Calu3 (cell line): ENCODE results near the gene MYBPC1. TPM values are rescaled to one million over a fixed set of nuclear protein-coding genes. Genes with fewer than 3 reads are reported as not detected.
"Not testable (repeated sequence)": the region's sequence is repeated elsewhere in the genome, so short reads cannot be mapped to it uniquely, and the experiment has no call there.

Experiments
- BruUV-seq: library from RNA; stranded (reverse); fragments of 400-500 nt; replicated peaks from 2 replicates; lab custom pipeline; 2021; lab: Mats Ljungman, UMichigan
- CTCF ChIA-PET: fragments of 300-600 bp; sonication (Branson Sonifier 250); formaldehyde crosslinking; loops from one replicate; lab custom pipeline; 2022; ENCODE audit warnings: antibody characterized with exemption; lab: Charles Lee
- DNase-seq: peaks from one replicate; pipeline ENCODE4 v3.0.0; 2022
- H3K27ac Mint-ChIP-seq: one replicate; pipeline ENCODE4 v1.8.0; 2022; ENCODE audit warnings: mixed read lengths; ENCODE audit not compliant: unreplicated experiment
- H3K27me3 Mint-ChIP-seq: one replicate; pipeline ENCODE4 v1.8.0; 2022; ENCODE audit warnings: mixed read lengths; ENCODE audit not compliant: unreplicated experiment
- H3K36me3 Mint-ChIP-seq: one replicate; pipeline ENCODE4 v1.8.0; 2022; ENCODE audit warnings: mild to moderate bottlenecking, moderate library complexity, mixed read lengths; ENCODE audit not compliant: insufficient read depth, unreplicated experiment
- H3K4me1 Mint-ChIP-seq: one replicate; pipeline ENCODE4 v1.8.0; 2022; ENCODE audit warnings: mild to moderate bottlenecking, low read depth, mixed read lengths; ENCODE audit not compliant: unreplicated experiment
- H3K4me3 Mint-ChIP-seq: one replicate; pipeline ENCODE4 v1.8.0; 2022; ENCODE audit warnings: mild to moderate bottlenecking, low read depth, moderate library complexity, mixed read lengths; ENCODE audit not compliant: unreplicated experiment
- H3K9me3 Mint-ChIP-seq: one replicate; pipeline ENCODE4 v1.8.0; 2022; ENCODE audit warnings: low read depth, mixed read lengths; ENCODE audit not compliant: unreplicated experiment
- intact Hi-C: fragments of 100-400 bp; cut with micrococcal nuclease; formaldehyde crosslinking; loops from one replicate; pipeline ENCODE4 v1.10.0; 2022; ENCODE audit not compliant: unreplicated experiment
- total RNA-seq: library from RNA; stranded (reverse); gene quantifications from 2 replicates; pipeline ENCODE4 v1.2.3, GENCODE V29; 2022
- TF ChIP-seq, protein P1 (sequence below): fragments of 200-600 bp; IDR thresholded peaks from one replicate; pipeline ENCODE4 v1.8.0; 2022; ENCODE audit warnings: antibody characterized with exemption; ENCODE audit not compliant: unreplicated experiment

The MYBPC1 gene
- total RNA-seq, 1 experiment from 2014 or later: not detected

DNA sequence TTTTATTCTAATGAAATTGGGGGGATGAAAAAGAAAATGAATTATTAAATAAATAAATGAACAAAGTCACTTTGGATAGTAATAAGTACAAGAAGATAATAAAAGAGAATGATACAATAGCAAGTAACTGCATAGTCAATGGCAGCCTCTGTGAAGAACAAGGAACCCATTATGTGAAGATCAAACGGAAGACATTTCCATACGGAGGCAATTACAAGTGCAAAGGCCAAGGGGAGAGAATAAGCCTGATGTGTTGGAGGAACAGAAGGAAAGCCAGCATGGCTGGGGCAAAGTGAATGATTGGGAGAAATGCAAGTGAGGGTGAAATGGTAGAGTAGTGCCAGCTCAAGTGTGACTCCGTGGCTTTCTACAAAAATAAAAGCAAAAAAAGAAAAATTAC lies 58.7 kb downstream of the MYBPC1 start:
- Mint-ChIP-seq H3K4me1 (peaks cover 8% of the 10 kb centered on the region), H3K4me3 (no peak overlapping the region), H3K27ac (no peak overlapping the region), H3K9me3 (no peaks in the 10 kb centered on the region), H3K27me3 (no peaks in the 10 kb centered on the region), H3K36me3 (no peaks in the 10 kb centered on the region)
- no TSS peak for BruUV-seq
- CTCF ChIA-PET: no interaction called here
- TF ChIP-seq, protein P1, sequence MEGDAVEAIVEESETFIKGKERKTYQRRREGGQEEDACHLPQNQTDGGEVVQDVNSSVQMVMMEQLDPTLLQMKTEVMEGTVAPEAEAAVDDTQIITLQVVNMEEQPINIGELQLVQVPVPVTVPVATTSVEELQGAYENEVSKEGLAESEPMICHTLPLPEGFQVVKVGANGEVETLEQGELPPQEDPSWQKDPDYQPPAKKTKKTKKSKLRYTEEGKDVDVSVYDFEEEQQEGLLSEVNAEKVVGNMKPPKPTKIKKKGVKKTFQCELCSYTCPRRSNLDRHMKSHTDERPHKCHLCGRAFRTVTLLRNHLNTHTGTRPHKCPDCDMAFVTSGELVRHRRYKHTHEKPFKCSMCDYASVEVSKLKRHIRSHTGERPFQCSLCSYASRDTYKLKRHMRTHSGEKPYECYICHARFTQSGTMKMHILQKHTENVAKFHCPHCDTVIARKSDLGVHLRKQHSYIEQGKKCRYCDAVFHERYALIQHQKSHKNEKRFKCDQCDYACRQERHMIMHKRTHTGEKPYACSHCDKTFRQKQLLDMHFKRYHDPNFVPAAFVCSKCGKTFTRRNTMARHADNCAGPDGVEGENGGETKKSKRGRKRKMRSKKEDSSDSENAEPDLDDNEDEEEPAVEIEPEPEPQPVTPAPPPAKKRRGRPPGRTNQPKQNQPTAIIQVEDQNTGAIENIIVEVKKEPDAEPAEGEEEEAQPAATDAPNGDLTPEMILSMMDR: no peak
- intact Hi-C loops: no loop called here
- DNase-seq: no peak

DNA sequence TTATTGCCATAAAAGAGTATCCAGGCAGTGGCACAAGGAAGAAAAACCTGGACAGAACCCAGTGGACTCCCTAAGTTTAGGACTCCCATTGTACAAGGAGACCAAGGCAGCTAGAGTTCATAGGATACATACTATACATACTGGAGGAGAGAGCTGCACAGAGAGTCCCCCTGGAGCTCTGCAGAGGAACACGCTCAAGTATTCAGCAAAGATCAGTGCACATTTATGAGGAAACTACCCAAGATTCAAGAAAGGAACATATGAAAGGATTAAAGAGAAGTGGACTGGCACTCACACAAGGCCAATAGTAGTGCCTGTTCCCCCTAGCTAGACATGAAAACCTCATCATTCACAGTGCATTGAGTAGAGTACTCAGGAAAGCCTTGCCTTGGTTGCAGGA lies 59.7 kb downstream of the MYBPC1 start:
- H3K36me3 Mint-ChIP-seq: no peaks in the 10 kb centered on the region
- CTCF ChIA-PET: no interaction called here
- H3K27me3 Mint-ChIP-seq: no peaks in the 10 kb centered on the region
- H3K27ac Mint-ChIP-seq: no peak overlapping the region
- TF ChIP-seq, protein P1: no peak
- H3K4me1 Mint-ChIP-seq: peaks cover 8% of the 10 kb centered on the region
- DNase-seq: no peak
- no TSS peak for BruUV-seq
- H3K4me3 Mint-ChIP-seq: no peak overlapping the region
- intact Hi-C loops: no loop called here
- no peaks in the 10 kb centered on the region for H3K9me3 Mint-ChIP-seq

DNA sequence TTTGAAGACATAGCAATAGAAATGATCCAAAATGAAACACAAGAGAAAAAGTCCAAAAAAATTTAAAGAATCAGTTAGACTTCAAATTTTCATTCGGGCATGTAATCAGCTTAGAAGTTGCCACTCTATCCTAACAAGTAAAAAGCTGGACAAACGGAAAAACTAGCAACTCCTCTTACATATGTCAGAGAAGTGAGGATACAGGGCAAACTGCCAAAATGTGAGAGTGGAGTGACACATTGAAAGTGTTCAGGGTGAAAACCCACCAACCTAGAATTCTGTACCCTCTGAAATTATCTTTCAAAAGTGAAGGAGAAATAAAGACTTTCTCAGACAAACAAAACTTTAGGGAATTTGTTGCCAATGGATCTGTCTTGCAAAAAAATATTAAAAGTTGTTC lies 60.6 kb downstream of the MYBPC1 start:
- intact Hi-C loops: no loop called here
- CTCF ChIA-PET: no interaction called here

DNA sequence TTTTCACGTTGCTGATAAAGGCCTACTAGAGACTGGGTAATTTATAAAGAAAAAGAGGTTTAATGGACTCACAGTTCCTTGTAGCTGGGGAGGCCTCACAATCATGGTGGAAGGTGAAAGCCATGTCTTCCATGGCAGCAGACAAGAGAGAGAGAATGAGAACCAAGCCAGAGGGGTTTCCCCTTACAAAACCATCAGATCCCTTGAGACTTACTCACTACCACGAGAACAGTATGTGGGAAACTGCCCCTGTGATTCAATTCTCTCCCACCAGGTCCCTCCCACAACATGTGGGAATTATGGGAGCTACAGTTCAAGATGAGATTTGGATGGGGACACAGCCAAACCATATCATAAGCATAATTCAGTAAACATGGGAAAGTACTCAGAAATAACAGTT lies 65.9 kb downstream of the MYBPC1 start:
- CTCF ChIA-PET, H3K9me3 Mint-ChIP-seq, intact Hi-C loops, H3K27ac Mint-ChIP-seq, DNase-seq, H3K36me3 Mint-ChIP-seq, H3K4me1 Mint-ChIP-seq, H3K27me3 Mint-ChIP-seq, H3K4me3 Mint-ChIP-seq, BruUV-seq: not testable (repeated sequence)

More for the DNA sequence above, 60.6 kb downstream of the MYBPC1 start:
- H3K27ac Mint-ChIP-seq: no peak overlapping the region
- no peak overlapping the region for H3K4me3 Mint-ChIP-seq
- peaks cover 8% of the 10 kb centered on the region for H3K4me1 Mint-ChIP-seq
- H3K36me3 Mint-ChIP-seq: no peaks in the 10 kb centered on the region
- BruUV-seq: no TSS peak
- TF ChIP-seq, protein P1: no peak
- H3K27me3 Mint-ChIP-seq: no peaks in the 10 kb centered on the region
- no peaks in the 10 kb centered on the region for H3K9me3 Mint-ChIP-seq
- DNase-seq: no peak

DNA sequence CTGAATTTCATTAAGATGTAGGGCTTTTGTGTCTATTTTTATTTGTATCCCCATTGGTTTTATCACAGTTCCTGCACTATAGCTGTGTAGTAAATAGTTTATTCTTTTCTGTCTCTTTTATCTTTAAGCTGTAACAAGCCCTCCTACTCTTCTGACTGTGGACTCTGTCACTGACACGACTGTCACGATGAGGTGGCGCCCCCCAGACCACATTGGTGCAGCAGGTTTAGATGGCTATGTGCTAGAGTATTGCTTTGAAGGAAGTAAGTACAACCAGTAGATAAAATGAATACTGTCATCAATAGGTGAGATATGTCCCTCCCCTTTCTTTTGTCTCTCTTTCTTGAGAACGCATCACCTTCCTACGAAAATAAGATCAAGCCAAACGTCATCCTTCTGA lies 68.5 kb downstream of the MYBPC1 start:
- no peaks in the 10 kb centered on the region for H3K27me3 Mint-ChIP-seq
- H3K9me3 Mint-ChIP-seq: no peaks in the 10 kb centered on the region
- BruUV-seq: no TSS peak
- DNase-seq: no peak
- intact Hi-C loops: no loop called here
- H3K4me1 Mint-ChIP-seq: no peaks in the 10 kb centered on the region
- no peak overlapping the region for H3K27ac Mint-ChIP-seq
- H3K36me3 Mint-ChIP-seq: no peaks in the 10 kb centered on the region
- CTCF ChIA-PET: interaction anchor here (0.5 kb wide), 1 partner anchor 413 kb away, joined by 3 read pairs; no protein-coding TSS in a partner anchor
- H3K4me3 Mint-ChIP-seq: no peak overlapping the region
- TF ChIP-seq, protein P1: no peak
